CD14-positive monocyte (primary cell): ENCODE measurements around the gene NLK. TPM values are rescaled to one million over a fixed set of nuclear protein-coding genes. Genes with fewer than 3 reads are reported as not detected.
"Not testable (repeated sequence)": the region's sequence is repeated elsewhere in the genome, so short reads cannot be mapped to it uniquely, and the experiment has no call there.

Source experiments
- DNase-seq, 3 donors: peaks; one replicate each; pipeline ENCODE4 v3.0.0-alpha.2; 2011 to 2022
- H2AFZ ChIP-seq: 2 replicates; pipeline ENCODE4 v1.6.0; 2012; ENCODE audit warnings: mild to moderate bottlenecking, low read depth, low read length, inconsistent platforms; ENCODE audit not compliant: insufficient read depth, poor library complexity, severe bottlenecking
- H3K27ac ChIP-seq, 2 donors: 1 replicate in 1 of 2; 2 replicates in 1 of 2; pipeline ENCODE4 v1.5.1; 2012 to 2013; ENCODE audit warnings: low read length in 2 of 2, control low read depth in 1 of 2, inconsistent platforms in 1 of 2, low read depth in 1 of 2, mild to moderate bottlenecking in 1 of 2
- H3K27me3 ChIP-seq, 2 donors: one replicate each; pipeline versions ENCODE4 v1.6.0 to v1.6.1; 2011 to 2013; ENCODE audit warnings: low read length in 2 of 2; ENCODE audit not compliant: control insufficient read depth in 2 of 2, insufficient read depth in 2 of 2
- H3K36me3 ChIP-seq, 2 donors: replicated peaks in 1 of 2; 1 replicate in 1 of 2; 2 replicates in 1 of 2; pipeline versions ENCODE4 v1.5.1 to v1.6.1; 2012 to 2013; ENCODE audit warnings: low read length in 2 of 2, control low read depth in 1 of 2, inconsistent platforms in 1 of 2, mild to moderate bottlenecking in 1 of 2; ENCODE audit not compliant: insufficient read depth in 2 of 2, control insufficient read depth in 1 of 2
- H3K4me1 ChIP-seq, 2 donors: 1 replicate in 1 of 2; 2 replicates in 1 of 2; pipeline versions ENCODE4 v1.5.1 to v1.6.1; 2012 to 2013; ENCODE audit warnings: low read length in 2 of 2, control low read depth in 1 of 2, inconsistent platforms in 1 of 2, mild to moderate bottlenecking in 1 of 2, moderate library complexity in 1 of 2; ENCODE audit not compliant: insufficient read depth in 2 of 2, control insufficient read depth in 1 of 2
- H3K4me2 ChIP-seq: replicated peaks from 2 replicates; pipeline ENCODE3; 2012; ENCODE audit warnings: low read length, moderate library complexity, mild to moderate bottlenecking; ENCODE audit not compliant: poor library complexity, severe bottlenecking; ENCODE audit errors: extremely low read depth
- H3K4me3 ChIP-seq, 3 experiments: fragments of 200-600 bp in 1 of 3; sonication (generic) in 1 of 3; replicated peaks in 1 of 3; 1 replicate in 2 of 3; 2 replicates in 1 of 3; pipeline ENCODE4 v1.5.1; 2011 to 2013; ENCODE audit warnings: low read length in 3 of 3, mild to moderate bottlenecking in 3 of 3, control low read depth in 2 of 3, low read depth in 2 of 3, inconsistent platforms in 1 of 3, moderate library complexity in 1 of 3
- H3K79me2 ChIP-seq: 2 replicates; pipeline ENCODE4 v1.6.0; 2012; ENCODE audit warnings: mild to moderate bottlenecking, control low read depth, inconsistent platforms, low read length, moderate library complexity; ENCODE audit not compliant: insufficient read depth
- H3K9ac ChIP-seq: 2 replicates; pipeline ENCODE4 v1.6.0; 2017; ENCODE audit warnings: low read length, mild to moderate bottlenecking; ENCODE audit not compliant: insufficient read depth, poor library complexity, severe bottlenecking
- H3K9me3 ChIP-seq, 2 donors: replicated peaks in 1 of 2; 1 replicate in 1 of 2; 2 replicates in 1 of 2; pipeline versions ENCODE4 v1.5.1 to v1.6.1; 2012 to 2013; ENCODE audit warnings: low read length in 2 of 2, control low read depth in 1 of 2; ENCODE audit not compliant: control insufficient read depth in 1 of 2, insufficient read depth in 1 of 2
- H4K20me1 ChIP-seq: 2 replicates; pipeline ENCODE4 v1.6.0; 2012; ENCODE audit warnings: mild to moderate bottlenecking, low read length, control low read depth, moderate library complexity; ENCODE audit not compliant: insufficient read depth
- H3K27ac Mint-ChIP-seq, 7 donors: one replicate each; pipeline ENCODE4 v1.8.0; 2020; ENCODE audit warnings: mild to moderate bottlenecking in 7 of 7, mixed read lengths in 7 of 7, moderate library complexity in 6 of 7, inconsistent platforms in 2 of 7
- H3K27me3 Mint-ChIP-seq, 3 donors: one replicate each; pipeline ENCODE4 v1.8.0; 2021 to 2022; ENCODE audit warnings: low read depth in 3 of 3, mild to moderate bottlenecking in 3 of 3, mixed read lengths in 3 of 3, moderate library complexity in 3 of 3, inconsistent platforms in 1 of 3
- H3K36me3 Mint-ChIP-seq, 2 donors: one replicate each; pipeline ENCODE4 v1.8.0; 2020; ENCODE audit warnings: mixed read lengths in 2 of 2, inconsistent platforms in 1 of 2, mild to moderate bottlenecking in 1 of 2
- H3K4me1 Mint-ChIP-seq: one replicate; pipeline ENCODE4 v1.8.0; 2020; ENCODE audit warnings: mild to moderate bottlenecking, mixed read lengths
- H3K4me3 Mint-ChIP-seq, 2 donors: one replicate each; pipeline ENCODE4 v1.8.0; 2020; ENCODE audit warnings: mild to moderate bottlenecking in 2 of 2, mixed read lengths in 2 of 2, moderate library complexity in 1 of 2
- H3K9me3 Mint-ChIP-seq, 7 donors: one replicate each; pipeline ENCODE4 v1.8.0; 2020 to 2022; ENCODE audit warnings: mixed read lengths in 7 of 7, mild to moderate bottlenecking in 6 of 7, moderate library complexity in 6 of 7, inconsistent platforms in 2 of 7
- WGBS: methylation state at CpG from one replicate; pipeline ENCODE4 v1.1.5; 2013; ENCODE audit warnings: missing lambda C conversion rate; ENCODE audit not compliant: insufficient coverage; 5-methylcytosine and 5-hydroxymethylcytosine counted together
- intact Hi-C, 2 donors: fragments of 100-400 bp; cut with micrococcal nuclease; formaldehyde crosslinking; loops; one replicate each; pipeline versions ENCODE4 v1.15.0 to v1.15.1; 2023
- polyA plus RNA-seq, 3 donors: library from polyadenylated mRNA; depleted of rRNA in 1 of 3; unstranded in 2 of 3; stranded (reverse) in 1 of 3; fragments of 300-500 nt in 2 of 3; fragments of >200 nt in 1 of 3; fragmentation: Illumina TruSeq in 2 of 3; gene quantifications; 1 replicate in 2 of 3; 2 replicates in 1 of 3; pipeline ENCODE4 v1.2.3, GENCODE V29; 2012 to 2021
- TF ChIP-seq, protein P1 (sequence below): fragments of 200-600 bp; IDR thresholded peaks from one replicate; pipeline ENCODE4 v1.8.0; 2022; ENCODE audit warnings: antibody characterized with exemption, mild to moderate bottlenecking

Gene NLK
- polyA plus RNA-seq, 3 donors = 1.7 to 6.5 (median 2.0) TPM

DNA sequence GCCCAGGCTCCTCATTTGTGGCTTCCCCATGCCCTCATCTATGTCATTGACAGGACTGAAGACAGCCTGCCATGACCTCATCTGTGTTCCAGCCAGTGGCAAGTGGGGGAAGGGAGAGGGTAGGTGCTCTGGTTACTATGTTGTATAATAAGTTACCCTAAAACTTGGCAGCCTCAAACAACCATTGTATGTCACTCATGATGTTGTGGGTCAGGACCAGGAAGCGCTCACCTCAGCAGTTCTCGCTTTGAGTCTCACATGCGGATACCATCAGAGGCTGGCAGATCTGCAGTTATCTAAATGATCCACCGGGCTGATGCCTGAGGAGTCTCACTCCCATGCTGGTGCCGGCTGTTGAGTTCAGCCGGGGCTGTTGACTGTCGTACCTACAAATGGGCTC is 187.5 kb downstream of the NLK start:
- H3K79me2 ChIP-seq = no peaks in the 10 kb centered on the region
- H3K9me3 ChIP-seq = no peaks in the 10 kb centered on the region
- H3K36me3 ChIP-seq = no peaks in the 10 kb centered on the region
- intact Hi-C loops = loop anchor here in 1 of 2 donors (10.0 kb wide), 1 partner anchor 185 kb away; no protein-coding TSS in a partner anchor
- peaks cover 13 to 14% of the 10 kb centered on the region in 2 donors for H3K4me1 ChIP-seq
- Mint-ChIP-seq H3K36me3 (peaks cover 5 to 6% of the 10 kb centered on the region in 2 donors), H3K4me3 (peak overlapping the region in 1 of 2 donors; percentile 32), H3K4me1 (peaks cover 13% of the 10 kb centered on the region), H3K27me3 (peaks cover 47 to 57% (median 52%) of the 10 kb centered on the region in 3 donors), H3K27ac (no peak overlapping the region), H3K9me3 (peaks cover 0 to 8% (median 0%) of the 10 kb centered on the region in 7 donors)
- H3K27ac ChIP-seq = no peak overlapping the region
- no peak for DNase-seq
- H4K20me1 ChIP-seq = no peaks in the 10 kb centered on the region
- H3K4me3 ChIP-seq = no peak overlapping the region
- TF ChIP-seq, protein P1, sequence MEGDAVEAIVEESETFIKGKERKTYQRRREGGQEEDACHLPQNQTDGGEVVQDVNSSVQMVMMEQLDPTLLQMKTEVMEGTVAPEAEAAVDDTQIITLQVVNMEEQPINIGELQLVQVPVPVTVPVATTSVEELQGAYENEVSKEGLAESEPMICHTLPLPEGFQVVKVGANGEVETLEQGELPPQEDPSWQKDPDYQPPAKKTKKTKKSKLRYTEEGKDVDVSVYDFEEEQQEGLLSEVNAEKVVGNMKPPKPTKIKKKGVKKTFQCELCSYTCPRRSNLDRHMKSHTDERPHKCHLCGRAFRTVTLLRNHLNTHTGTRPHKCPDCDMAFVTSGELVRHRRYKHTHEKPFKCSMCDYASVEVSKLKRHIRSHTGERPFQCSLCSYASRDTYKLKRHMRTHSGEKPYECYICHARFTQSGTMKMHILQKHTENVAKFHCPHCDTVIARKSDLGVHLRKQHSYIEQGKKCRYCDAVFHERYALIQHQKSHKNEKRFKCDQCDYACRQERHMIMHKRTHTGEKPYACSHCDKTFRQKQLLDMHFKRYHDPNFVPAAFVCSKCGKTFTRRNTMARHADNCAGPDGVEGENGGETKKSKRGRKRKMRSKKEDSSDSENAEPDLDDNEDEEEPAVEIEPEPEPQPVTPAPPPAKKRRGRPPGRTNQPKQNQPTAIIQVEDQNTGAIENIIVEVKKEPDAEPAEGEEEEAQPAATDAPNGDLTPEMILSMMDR = no peak
- no peak overlapping the region for H3K4me2 ChIP-seq
- 77% methylated on average over 7 of the region's 7 CpGs for WGBS
- H3K27me3 ChIP-seq = peaks cover 19 to 47% of the 10 kb centered on the region in 2 donors
- H2AFZ ChIP-seq = no peak overlapping the region
- H3K9ac ChIP-seq = no peak overlapping the region

DNA sequence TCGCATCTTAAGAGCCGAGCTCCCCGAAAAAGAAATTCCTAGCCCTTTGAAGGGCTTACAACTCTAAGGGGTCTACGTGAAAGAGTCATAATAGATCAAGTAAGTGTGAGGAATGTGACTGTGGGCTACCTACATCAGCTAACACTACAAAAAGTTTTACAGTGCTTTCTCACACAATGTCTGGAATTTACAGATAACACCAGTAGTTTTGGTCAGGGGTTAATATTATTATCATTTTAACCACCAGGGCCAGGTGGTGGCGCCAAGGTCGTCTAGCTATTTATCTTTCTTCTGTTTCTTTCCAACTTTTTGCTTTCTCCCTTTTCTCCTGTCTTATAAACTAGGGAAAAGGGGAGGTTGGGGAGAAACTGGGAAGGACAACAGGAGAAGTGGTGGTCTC is 188.1 kb downstream of the NLK start:
- not testable (repeated sequence) for H3K4me2 ChIP-seq, H4K20me1 ChIP-seq, H3K27ac ChIP-seq, H2AFZ ChIP-seq, DNase-seq, H3K4me3 ChIP-seq, H3K36me3 ChIP-seq, H3K36me3 Mint-ChIP-seq, H3K9me3 ChIP-seq, H3K79me2 ChIP-seq, H3K9ac ChIP-seq, H3K4me3 Mint-ChIP-seq, H3K27ac Mint-ChIP-seq, H3K9me3 Mint-ChIP-seq
- Histone ChIP-seq H3K27me3 (peaks cover 19 to 47% of the 10 kb centered on the region in 2 donors), H3K4me1 (peaks cover 13 to 14% of the 10 kb centered on the region in 2 donors)
- intact Hi-C loops = loop anchor here in 1 of 2 donors (10.0 kb wide), 1 partner anchor 184 kb away; no protein-coding TSS in a partner anchor
- WGBS = no CpG with 5 or more reads among the region's 6 CpGs
- Mint-ChIP-seq H3K4me1 (peaks cover 13% of the 10 kb centered on the region), H3K27me3 (peaks cover 49 to 55% (median 52%) of the 10 kb centered on the region in 3 donors)

- Histone ChIP-seq H3K4me1 (peaks cover 13 to 14% of the 10 kb centered on the region in 2 donors), H3K27me3 (peaks cover 19 to 44% of the 10 kb centered on the region in 2 donors)
- H2AFZ ChIP-seq, H3K4me3 ChIP-seq, H3K27ac ChIP-seq, H3K4me2 ChIP-seq, H3K9me3 ChIP-seq, H3K9ac ChIP-seq, H3K9me3 Mint-ChIP-seq, H3K36me3 Mint-ChIP-seq, DNase-seq, H3K79me2 ChIP-seq, H3K36me3 ChIP-seq, H3K27ac Mint-ChIP-seq, H3K4me3 Mint-ChIP-seq, H4K20me1 ChIP-seq: not testable (repeated sequence)
- peaks cover 13% of the 10 kb centered on the region for H3K4me1 Mint-ChIP-seq
- H3K27me3 Mint-ChIP-seq = peaks cover 46 to 49% (median 47%) of the 10 kb centered on the region in 3 donors
- WGBS = no CpG with 5 or more reads among the region's 5 CpGs
- intact Hi-C loops = loop anchor here in 1 of 2 donors (10.0 kb wide), 1 partner anchor 183 kb away; no protein-coding TSS in a partner anchor
Measured at GRCh38 chr17:28231624-28232023, 189.1 kb downstream of the NLK start.
